ENCODE measurements around the gene PCSK5.

The PCSK5 gene

DNA sequence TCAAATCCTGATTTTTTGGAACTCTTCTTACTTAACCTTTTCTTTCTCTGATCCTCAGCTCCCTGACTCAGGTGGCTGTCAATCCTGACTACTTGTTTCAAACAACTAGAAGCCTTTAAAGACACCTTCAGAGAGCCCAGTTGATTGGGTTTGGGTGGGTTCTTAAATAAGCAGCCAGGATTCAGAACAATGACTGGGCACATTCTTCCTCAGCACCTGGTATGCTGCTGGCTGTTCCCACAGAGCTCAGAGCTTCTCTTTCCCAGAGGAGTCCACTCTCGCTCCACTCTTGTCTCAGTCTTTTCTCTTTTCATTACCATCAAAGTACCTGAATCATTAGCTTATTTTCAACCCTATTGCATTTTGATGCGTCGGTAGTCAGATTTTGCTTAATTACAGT, 22.5 kb downstream of the PCSK5 start:
- TF ChIP-seq, protein P1, sequence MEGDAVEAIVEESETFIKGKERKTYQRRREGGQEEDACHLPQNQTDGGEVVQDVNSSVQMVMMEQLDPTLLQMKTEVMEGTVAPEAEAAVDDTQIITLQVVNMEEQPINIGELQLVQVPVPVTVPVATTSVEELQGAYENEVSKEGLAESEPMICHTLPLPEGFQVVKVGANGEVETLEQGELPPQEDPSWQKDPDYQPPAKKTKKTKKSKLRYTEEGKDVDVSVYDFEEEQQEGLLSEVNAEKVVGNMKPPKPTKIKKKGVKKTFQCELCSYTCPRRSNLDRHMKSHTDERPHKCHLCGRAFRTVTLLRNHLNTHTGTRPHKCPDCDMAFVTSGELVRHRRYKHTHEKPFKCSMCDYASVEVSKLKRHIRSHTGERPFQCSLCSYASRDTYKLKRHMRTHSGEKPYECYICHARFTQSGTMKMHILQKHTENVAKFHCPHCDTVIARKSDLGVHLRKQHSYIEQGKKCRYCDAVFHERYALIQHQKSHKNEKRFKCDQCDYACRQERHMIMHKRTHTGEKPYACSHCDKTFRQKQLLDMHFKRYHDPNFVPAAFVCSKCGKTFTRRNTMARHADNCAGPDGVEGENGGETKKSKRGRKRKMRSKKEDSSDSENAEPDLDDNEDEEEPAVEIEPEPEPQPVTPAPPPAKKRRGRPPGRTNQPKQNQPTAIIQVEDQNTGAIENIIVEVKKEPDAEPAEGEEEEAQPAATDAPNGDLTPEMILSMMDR (IDR thresholded peaks at IDR 0.05; ENCODE audit: borderline replicate concordance, control extremely low read depth, extremely low read depth, insufficient read depth, missing control alignments) = no peak
- in situ Hi-C loops (cut with MboI; ENCODE audit: low sequenced_read_pairs, unreplicated experiment) = no loop called here
- DNase-seq (ENCODE audit: low spot score) = no peak

DNA sequence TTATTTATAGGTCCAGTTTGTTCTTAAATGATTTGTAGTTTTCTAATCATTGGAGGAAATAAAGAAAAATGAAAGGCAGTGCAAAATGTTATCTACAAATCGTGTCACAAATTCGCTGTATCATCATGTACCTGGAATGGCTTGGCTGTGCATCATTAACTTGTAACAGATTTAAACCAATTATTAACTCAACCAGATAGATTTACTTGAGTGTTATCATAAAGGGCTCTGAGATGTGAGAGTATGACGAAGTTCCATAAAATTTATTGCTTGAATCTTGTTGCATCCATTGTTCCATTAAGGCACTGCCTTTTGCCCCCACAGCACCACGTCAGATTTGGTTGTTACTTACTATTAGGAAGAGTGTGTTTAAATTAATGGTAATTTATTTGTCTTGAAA, 23.5 kb downstream of the PCSK5 start:
- in situ Hi-C loops (cut with MboI; ENCODE audit: low sequenced_read_pairs, unreplicated experiment) = no loop called here
- TF ChIP-seq, protein P1 (IDR thresholded peaks at IDR 0.05; ENCODE audit: borderline replicate concordance, control extremely low read depth, extremely low read depth, insufficient read depth, missing control alignments) = no peak
- DNase-seq (ENCODE audit: low spot score) = no peak

DNA sequence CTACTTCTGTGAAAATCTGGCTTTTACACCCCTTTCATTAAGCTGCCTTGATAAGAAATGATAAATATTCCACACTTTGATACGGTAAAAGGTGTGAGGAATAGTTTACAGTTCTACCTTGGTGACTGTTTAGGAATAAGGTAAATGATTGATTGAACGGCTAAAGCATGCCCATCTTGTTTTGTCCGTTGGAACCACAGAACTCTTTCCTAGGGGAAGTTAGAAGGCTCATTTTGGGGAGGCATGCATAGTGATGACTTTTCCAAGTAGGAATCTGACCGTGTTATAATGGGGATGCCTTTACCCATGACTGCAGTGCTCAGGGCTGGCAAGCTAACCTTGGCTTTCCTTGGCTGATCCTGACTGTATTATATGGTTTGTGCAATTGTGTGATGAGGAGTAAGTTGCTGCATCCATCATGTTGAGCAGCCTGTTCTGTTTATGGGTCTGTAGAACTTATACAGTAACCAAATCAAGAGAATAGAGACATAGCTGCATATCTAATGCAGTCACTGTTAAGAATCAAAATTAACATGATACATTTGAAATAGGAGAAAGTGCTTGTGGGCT, 24.5 kb downstream of the PCSK5 start:
- TF ChIP-seq, protein P1 (IDR thresholded peaks at IDR 0.05; ENCODE audit: borderline replicate concordance, control extremely low read depth, extremely low read depth, insufficient read depth, missing control alignments) = no peak
- in situ Hi-C loops (cut with MboI; ENCODE audit: low sequenced_read_pairs, unreplicated experiment) = no loop called here
- no peak for DNase-seq (ENCODE audit: low spot score)

DNA sequence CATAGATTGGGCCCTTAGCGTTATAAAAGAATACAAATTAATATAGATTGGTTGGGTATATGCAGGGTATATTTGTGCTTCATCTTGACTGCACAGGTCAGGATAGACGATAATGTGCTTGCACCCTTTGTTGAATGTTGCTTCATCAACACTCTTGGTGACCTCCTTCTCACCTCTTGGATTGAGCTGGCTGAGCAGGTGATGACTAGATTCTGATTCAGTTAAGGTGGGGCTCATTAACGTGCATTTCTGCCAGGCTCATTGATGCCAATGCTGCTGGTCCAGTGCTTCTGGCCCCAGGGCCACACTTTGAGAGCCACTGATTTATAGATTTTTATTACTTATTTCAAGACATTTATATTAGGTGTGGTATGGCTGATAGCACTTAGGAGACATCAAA, 27.7 kb downstream of the PCSK5 start:
- in situ Hi-C loops (cut with MboI; ENCODE audit: low sequenced_read_pairs, unreplicated experiment) = no loop called here
- no peak for DNase-seq (ENCODE audit: low spot score)
- TF ChIP-seq, protein P1 (IDR thresholded peaks at IDR 0.05; ENCODE audit: borderline replicate concordance, control extremely low read depth, extremely low read depth, insufficient read depth, missing control alignments) = no peak

DNA sequence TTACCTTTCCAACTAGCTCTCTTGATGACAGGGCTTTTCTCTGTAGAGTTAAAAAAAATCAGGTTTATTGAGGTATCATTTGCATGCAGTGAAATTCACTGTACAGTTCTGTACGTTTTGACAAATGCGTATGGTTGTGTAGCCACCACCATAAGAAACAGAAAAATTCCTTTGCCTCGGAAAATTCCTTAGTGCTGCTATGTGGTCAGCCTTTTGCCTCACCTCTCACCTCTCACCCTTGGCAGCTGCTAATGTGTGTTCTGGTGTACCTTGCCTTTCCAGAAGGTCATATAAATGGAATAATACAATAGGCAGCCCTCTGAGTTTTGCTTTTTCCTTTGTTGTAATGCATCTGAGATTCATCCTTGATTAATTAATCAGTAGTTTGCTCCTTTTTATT, 28.4 kb downstream of the PCSK5 start:
- TF ChIP-seq, protein P1 (IDR thresholded peaks at IDR 0.05; ENCODE audit: borderline replicate concordance, control extremely low read depth, extremely low read depth, insufficient read depth, missing control alignments) = no peak
- DNase-seq (ENCODE audit: low spot score) = no peak
- in situ Hi-C loops (cut with MboI; ENCODE audit: low sequenced_read_pairs, unreplicated experiment) = no loop called here

DNA sequence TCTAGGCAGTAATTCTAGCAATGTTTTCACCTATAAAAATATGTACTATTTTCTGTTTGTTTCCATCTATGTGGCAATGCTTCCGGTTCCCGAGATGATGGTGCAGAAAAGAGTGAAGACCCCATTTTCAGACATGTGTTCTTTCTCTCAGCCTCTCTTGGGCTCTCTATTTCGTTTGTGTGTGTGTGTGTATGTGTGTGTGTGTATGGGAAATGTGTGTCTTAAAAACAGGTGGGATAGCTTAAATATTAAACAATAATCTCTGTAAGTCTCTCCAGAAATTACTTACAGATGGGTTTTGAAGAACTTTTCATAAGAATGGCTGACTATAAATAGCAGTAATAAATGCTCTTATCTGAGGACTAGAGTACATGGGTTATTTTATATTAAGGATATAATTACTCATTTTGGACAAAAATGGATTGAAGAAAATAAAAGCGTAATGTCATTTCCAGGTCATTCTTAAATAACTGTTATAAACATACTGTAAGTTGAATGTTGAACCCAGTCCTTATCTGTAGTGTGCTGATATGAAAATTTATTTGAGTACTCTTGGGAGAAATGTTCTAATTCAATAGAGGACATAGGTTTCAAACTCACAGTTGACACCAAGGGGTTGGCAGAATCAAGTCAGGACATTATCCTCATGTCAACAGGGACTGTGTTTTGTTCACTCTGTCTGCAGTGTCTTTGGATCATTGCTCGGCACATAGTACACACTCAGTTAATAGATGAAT, 31.1 kb downstream of the PCSK5 start:
- TF ChIP-seq, protein P1 (IDR thresholded peaks at IDR 0.05; ENCODE audit: borderline replicate concordance, control extremely low read depth, extremely low read depth, insufficient read depth, missing control alignments) = no peak
- DNase-seq (ENCODE audit: low spot score) = no peak
- in situ Hi-C loops (cut with MboI; ENCODE audit: low sequenced_read_pairs, unreplicated experiment) = no loop called here

All from GM13976 (cell line).